ENCODE results near the gene RAPGEF1. TPM values are rescaled to one million over a fixed set of nuclear protein-coding genes. Genes with fewer than 3 reads are reported as not detected.

RAPGEF1 gene
- total and polyA plus RNA-seq, 2 donors (not counting 3 experiments of a cell fraction or from before 2014, with no cell fraction given): 50.0 to 124 TPM

DNA sequence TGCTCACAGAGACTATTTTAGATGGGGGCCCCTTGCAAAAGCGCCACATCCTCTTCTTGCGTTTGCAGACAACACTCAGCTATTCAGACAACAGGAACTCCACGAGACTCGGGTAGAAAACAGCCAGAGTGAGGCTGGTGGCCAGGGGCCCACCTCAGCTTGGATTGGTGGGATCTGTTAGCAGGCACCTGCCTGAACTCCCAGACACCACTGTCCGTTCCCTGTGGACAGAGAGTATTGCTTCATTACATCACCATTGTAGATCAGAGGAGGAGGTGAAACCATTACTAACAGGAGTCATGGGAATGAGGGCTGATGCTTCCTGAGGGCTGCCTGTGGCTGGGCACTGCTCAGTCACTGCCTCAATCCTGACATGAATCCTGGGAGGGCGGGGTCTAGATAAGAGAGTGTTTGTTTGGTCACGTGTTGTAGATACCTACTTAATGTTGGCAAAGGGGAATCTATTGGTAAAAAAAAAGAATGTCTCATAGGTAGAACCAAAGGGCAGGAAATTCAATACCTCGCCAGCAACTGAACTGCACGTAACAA is 4.4 kb upstream of the RAPGEF1 start:
- POLR2A ChIA-PET: no interaction called here
- intact Hi-C loops (cut with micrococcal nuclease): no loop called here
- Histone ChIP-seq H3K9me1 (replicated peaks; ENCODE audit: control insufficient read depth, extremely low read depth, insufficient read depth, low read length) (no peaks in the 10 kb centered on the region), H3K79me2 (ENCODE audit: control insufficient read depth, insufficient read depth, low read length) (peaks cover 4% of the 10 kb centered on the region), H3K4me3 (replicated peaks in 1 of 3; ENCODE audit: insufficient read depth in 1 of 3, low read depth in 1 of 3, low read length in 3 of 3) (no peak overlapping the region), H3K9me3 (replicated peaks; ENCODE audit: control insufficient read depth, insufficient read depth, low read length) (no peaks in the 10 kb centered on the region), H3K4me1 (ENCODE audit: control insufficient read depth, extremely low read depth, insufficient read depth, low read length) (no peaks in the 10 kb centered on the region), H3K27me3 (ENCODE audit: control insufficient read depth in 2 of 2, insufficient read depth in 2 of 2, low read length in 2 of 2) (no peaks in the 10 kb centered on the region), H3K36me3 (ENCODE audit: control insufficient read depth in 2 of 2, extremely low read depth in 1 of 2, insufficient read depth in 2 of 2, low read length in 2 of 2) (no peaks in the 10 kb centered on the region), H3K9ac (replicated peaks; ENCODE audit: extremely low read depth, insufficient read depth, low read length) (no peak overlapping the region), H2AFZ (ENCODE audit: low read depth, low read length) (no peak overlapping the region), H3K27ac (ENCODE audit: insufficient read depth, low read depth, low read length) (no peak overlapping the region), H3K4me2 (ENCODE audit: insufficient read depth, low read length) (no peak overlapping the region), H4K20me1 (replicated peaks; ENCODE audit: control insufficient read depth, extremely low read depth, insufficient read depth, low read length) (no peaks in the 10 kb centered on the region)
- CTCF ChIA-PET: interaction anchor here (0.8 to 10.0 kb wide), 7 partner anchors 11 to 516 kb away, joined by 3 to 89 read pairs (median 5); no protein-coding TSS in a partner anchor
- no peak for TF ChIP-seq MYC (IDR thresholded peaks at IDR 0.05; ENCODE audit: low read depth, low read length)
- TF ChIP-seq GATA2 (IDR thresholded peaks at IDR 0.05; ENCODE audit: insufficient read depth, insufficient read length, low read depth, low read length): no peak
- TF ChIP-seq POLR2A (IDR thresholded peaks at IDR 0.05; ENCODE audit: low read depth, low read length): no peak
- no peak for TF ChIP-seq MAX (IDR thresholded peaks at IDR 0.05; ENCODE audit: insufficient read depth, insufficient read length)
- FAIRE-seq (peak; percentile 24), DNase-seq (ENCODE audit: low read depth, low spot score) (no peak)
- BruUV-seq (replicated peaks): no TSS peak
- dilution Hi-C loops (cut with MboI; ENCODE audit: extremely low pct_ligation_motif_present, low sequenced_read_pairs): no loop called here

- Histone ChIP-seq H3K36me3 (ENCODE audit: control insufficient read depth in 2 of 2, extremely low read depth in 1 of 2, insufficient read depth in 2 of 2, low read length in 2 of 2) (no peaks in the 10 kb centered on the region), H3K27me3 (ENCODE audit: control insufficient read depth in 2 of 2, insufficient read depth in 2 of 2, low read length in 2 of 2) (no peaks in the 10 kb centered on the region), H4K20me1 (replicated peaks; ENCODE audit: control insufficient read depth, extremely low read depth, insufficient read depth, low read length) (no peaks in the 10 kb centered on the region), H3K27ac (ENCODE audit: insufficient read depth, low read depth, low read length) (no peak overlapping the region), H3K9me3 (replicated peaks; ENCODE audit: control insufficient read depth, insufficient read depth, low read length) (no peaks in the 10 kb centered on the region), H3K9me1 (replicated peaks; ENCODE audit: control insufficient read depth, extremely low read depth, insufficient read depth, low read length) (no peaks in the 10 kb centered on the region), H3K9ac (replicated peaks; ENCODE audit: extremely low read depth, insufficient read depth, low read length) (no peak overlapping the region), H3K79me2 (ENCODE audit: control insufficient read depth, insufficient read depth, low read length) (peaks cover 11% of the 10 kb centered on the region), H3K4me1 (ENCODE audit: control insufficient read depth, extremely low read depth, insufficient read depth, low read length) (peaks cover 4% of the 10 kb centered on the region), H3K4me2 (ENCODE audit: insufficient read depth, low read length) (no peak overlapping the region), H3K4me3 (replicated peaks in 1 of 3; ENCODE audit: insufficient read depth in 1 of 3, low read depth in 1 of 3, low read length in 3 of 3) (no peak overlapping the region), H2AFZ (ENCODE audit: low read depth, low read length) (no peak overlapping the region)
- no TSS peak for BruUV-seq (replicated peaks)
- intact Hi-C loops (cut with micrococcal nuclease) (no loop called here), dilution Hi-C loops (cut with MboI; ENCODE audit: extremely low pct_ligation_motif_present, low sequenced_read_pairs) (no loop called here)
- POLR2A ChIA-PET: no interaction called here
- FAIRE-seq: no peak
- no peak for TF ChIP-seq FOS (IDR thresholded peaks at IDR 0.05; ENCODE audit: borderline replicate concordance, insufficient read depth, low read length)
- TF ChIP-seq GATA2 (IDR thresholded peaks at IDR 0.05; ENCODE audit: insufficient read depth, insufficient read length, low read depth, low read length): no peak
- no peak for TF ChIP-seq EZH2 (IDR thresholded peaks at IDR 0.05; ENCODE audit: borderline replicate concordance, low read depth, low read length, severe bottlenecking)
- no peak for TF ChIP-seq MYC (IDR thresholded peaks at IDR 0.05; ENCODE audit: low read depth, low read length)
- TF ChIP-seq MAX (IDR thresholded peaks at IDR 0.05; ENCODE audit: insufficient read depth, insufficient read length): no peak
- no peak for TF ChIP-seq POLR2A (IDR thresholded peaks at IDR 0.05; ENCODE audit: low read depth, low read length)
- no peak for TF ChIP-seq JUN (IDR thresholded peaks at IDR 0.05; ENCODE audit: borderline replicate concordance, insufficient read depth, insufficient read length, low read depth)
- no peak for TF ChIP-seq POLR2AphosphoS5 (IDR thresholded peaks at IDR 0.05; ENCODE audit: insufficient read depth, low read depth, low read length)
- TF ChIP-seq, protein P1, sequence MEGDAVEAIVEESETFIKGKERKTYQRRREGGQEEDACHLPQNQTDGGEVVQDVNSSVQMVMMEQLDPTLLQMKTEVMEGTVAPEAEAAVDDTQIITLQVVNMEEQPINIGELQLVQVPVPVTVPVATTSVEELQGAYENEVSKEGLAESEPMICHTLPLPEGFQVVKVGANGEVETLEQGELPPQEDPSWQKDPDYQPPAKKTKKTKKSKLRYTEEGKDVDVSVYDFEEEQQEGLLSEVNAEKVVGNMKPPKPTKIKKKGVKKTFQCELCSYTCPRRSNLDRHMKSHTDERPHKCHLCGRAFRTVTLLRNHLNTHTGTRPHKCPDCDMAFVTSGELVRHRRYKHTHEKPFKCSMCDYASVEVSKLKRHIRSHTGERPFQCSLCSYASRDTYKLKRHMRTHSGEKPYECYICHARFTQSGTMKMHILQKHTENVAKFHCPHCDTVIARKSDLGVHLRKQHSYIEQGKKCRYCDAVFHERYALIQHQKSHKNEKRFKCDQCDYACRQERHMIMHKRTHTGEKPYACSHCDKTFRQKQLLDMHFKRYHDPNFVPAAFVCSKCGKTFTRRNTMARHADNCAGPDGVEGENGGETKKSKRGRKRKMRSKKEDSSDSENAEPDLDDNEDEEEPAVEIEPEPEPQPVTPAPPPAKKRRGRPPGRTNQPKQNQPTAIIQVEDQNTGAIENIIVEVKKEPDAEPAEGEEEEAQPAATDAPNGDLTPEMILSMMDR (IDR thresholded peaks at IDR 0.05; ENCODE audit: extremely low read depth in 1 of 2, insufficient read depth in 1 of 2, low read depth in 1 of 2, low read length in 2 of 2): no peak
- no peak for DNase-seq (ENCODE audit: low read depth, low spot score)
- CTCF ChIA-PET: interaction anchor here (0.7 to 10.0 kb wide), 7 partner anchors 10 to 151 kb away, joined by 3 to 89 read pairs (median 5); no protein-coding TSS in a partner anchor
These were observed 3.6 kb upstream of the RAPGEF1 start for GRCh38 chr9:131743501-131743900.
